Stimulated activated CD4-positive, alpha-beta T cell treated with anti-CD3 and anti-CD28 coated beads, Interleukin-1b, Interleukin-23, amount 100 ng/mL, for 1 hour (primary cell): Measurements from ENCODE around the gene SPAG4.

ENCODE experiments used
- DNase-seq, 2 donors: peaks; one replicate each; pipeline ENCODE4 v3.0.0-alpha.2; 2020; ENCODE audit warnings: low read depth in 2 of 2

SPAG4 gene

DNA sequence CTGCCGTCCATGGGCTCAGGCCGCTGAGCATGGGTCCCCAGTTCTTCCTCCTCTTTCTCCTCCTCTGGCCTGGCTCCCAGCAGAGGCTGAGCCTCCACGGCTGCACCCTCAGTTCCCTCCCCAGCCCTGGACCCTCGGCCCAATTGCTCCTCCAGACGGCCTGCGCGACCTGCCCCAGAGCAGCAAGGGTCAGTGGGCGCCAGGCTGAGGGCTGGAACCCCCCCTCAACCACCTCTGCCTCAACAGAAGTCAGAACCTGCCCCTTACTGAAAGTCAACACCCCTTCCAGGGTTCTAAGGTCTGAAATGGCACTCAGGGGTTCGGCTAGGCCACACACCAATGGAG, 15.9 kb upstream of the SPAG4 start:
- no peak for DNase-seq

DNA sequence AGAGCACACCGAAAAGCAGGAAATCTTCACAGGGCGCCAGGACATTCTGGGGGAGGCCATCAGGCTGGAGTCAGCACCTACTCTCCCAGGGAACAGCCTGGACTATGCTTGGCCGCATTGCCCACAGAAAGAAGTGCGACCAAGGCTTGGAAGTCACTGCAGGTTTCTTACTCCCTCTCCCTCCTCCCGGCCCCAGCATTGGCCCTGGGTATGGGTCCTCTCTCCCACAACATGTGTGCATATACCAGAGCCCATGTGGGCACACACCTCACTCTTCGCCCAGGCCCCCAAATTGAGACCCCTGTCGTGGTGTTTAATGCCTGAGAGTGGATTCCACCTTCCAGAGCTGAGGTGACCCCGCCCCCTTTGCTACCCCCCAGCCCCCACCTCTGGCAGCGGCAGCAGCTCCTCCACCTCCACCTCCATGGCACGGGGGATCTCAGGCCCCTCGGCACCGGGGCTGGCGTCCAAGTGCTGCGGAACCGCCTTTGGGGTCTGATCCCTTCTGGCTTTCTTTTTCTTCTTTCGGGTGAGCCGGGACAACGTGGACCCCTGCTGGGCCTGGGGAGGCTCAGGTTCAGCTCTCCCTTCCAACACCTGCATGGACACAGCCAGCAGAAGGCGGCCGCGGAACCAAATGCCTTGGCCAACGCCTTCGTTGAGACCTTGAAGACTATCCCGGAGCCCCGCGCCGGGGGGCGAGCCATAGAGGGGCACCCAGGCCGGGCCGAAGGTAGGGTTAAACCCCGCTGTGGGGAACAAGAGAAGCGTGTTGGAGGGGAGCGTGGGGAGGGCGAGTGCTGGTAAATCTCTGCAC, 15.2 kb upstream of the SPAG4 start:
- DNase-seq = no peak

DNA sequence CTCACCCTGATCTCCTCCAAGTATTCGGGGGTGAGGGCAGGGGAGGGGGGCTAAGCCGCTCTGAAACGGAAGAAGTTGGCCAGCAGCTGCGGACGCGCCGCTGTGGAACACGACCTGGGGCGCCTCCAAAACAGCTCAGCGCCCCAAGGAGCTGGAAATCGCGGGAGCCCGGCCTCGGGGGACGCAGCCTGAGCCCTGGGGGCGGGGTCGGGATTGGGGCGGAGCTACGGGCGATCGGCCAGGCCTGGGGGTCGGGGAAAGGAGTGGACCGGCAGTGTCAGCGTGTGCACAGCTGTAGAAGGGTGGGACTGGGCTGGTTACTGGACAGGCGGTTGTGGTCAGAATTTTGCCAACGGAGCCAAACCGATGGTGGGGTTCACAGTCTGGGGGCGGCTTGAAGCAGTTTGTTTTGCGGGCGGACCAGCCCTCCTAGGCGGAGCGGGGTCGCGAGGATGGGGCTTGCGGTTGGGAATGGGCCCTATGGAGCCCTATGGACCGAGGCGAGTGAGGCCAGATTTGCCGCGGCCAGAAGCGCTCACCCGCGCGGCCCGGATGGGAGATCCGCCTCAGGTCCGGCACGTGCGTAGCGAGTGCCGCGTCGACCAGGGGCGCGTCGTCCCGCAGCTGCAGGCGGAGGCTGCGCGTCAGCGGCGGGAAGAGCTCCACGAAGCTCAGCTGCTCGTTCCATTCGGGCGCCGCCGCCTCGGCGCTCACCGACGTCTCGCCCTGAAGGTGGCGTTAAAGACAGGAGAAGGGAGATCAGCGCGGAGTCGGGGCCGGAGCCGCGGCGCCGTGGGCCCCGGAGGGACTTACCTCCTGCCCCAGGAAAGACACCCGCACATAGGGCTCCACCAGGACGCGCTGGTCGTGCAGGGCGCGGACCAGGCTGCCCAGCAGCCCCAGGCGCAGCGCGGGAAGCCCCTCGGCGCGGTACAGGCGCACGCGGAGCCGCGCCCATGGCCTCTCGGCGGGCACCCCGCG, 14.3 kb upstream of the SPAG4 start:
- DNase-seq = peak; percentile 34 to 52

DNA sequence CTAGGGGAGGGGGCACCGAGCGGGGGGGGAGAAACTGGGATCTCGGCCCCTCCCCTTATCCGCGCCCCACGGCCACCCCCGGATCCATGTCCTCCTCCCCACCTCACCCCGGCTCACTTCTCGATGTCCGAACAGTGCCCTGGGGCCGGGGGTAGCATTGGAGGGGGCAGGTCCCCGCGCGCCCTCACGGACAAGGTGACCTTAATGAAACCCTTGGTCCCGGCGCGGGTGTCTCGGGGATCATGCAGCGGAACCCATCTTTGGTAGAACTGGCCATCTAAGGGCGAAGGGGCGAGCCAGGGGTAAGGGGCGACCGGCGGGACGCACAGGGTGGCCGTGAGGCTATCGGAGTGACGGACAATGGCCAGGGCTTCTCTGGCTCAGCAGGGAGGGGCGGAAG, 13.6 kb upstream of the SPAG4 start:
- DNase-seq = no peak

DNA sequence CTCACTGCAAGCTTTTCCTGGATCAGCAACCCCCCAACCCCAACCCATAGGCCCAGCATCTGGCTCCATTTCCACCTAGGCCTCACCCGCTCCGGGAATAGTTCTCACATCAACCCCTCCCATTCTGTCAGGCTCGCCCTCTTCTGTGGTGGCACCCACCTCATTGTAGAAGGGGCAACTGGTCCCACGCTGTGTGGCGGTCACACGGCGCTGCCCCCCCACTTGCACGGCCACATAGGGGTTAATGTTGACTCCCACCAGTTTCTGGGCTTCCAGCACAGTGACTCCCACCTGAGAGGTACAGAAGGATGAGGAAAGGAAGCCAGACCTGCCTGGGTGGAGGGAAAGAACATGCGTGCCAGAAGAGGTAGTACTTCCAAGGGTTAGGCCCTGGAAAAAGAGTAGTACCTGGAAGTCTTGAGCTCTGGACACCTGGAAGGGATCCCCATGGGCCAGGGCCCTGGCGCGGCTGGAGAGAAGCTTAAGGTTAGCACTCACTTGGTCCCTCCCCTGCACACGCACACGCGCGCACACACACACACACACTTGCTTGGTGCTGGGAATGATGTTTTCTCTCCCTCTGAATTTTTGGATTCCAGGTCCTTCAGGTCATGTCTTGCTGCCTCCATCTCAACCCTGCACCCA, 12.7 kb upstream of the SPAG4 start:
- DNase-seq = no peak

DNA sequence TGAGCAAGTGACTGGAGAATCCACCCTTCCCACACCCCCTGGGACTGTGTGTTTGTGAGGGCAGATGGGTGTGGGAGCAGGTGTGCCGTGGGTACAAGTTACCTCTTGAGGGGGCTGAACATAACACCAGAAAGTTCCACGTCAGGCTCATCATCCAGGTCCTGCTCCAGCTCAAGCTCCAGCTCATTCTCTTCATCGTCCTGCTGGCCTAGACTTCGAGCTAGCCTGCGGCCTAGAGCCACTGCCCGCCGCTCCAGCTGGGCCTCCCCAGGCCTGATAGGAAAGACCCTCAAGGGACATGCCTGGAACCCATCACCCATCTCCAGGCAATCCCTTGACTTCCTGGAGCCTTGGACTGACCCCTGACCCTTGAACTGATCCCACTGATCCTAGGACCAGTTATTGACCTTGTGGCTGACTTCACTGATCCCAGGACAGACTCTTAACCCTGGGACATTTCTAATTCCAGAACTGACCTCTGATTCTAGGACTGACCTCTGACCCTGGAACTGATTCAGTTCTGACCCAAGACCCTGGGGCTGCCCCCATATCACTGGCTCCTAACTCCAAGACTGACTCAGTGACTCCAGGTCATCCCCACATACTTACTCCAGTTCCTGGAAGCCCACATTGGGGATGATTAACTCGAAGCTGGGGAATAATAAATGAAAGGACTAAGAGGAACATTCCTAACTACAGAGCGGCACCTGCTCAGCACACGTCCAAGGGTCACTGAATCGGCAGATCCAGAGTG, 11.8 kb upstream of the SPAG4 start:
- DNase-seq = no peak

DNA sequence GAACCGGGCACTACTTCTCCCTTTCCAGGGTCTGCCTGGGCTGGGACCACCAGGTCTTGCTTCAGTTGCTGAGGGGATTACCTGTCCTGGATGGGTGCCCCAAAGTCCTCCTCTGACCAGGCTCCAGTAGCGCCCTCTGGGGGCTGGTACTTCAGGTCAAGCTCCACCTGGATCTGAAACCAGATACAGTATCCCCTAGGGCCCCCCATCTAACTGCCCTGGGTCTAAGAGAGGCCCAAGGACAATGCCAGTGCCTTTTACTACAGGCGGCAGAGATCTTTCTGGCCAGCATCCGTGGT, 11.2 kb upstream of the SPAG4 start:
- DNase-seq = no peak

DNA sequence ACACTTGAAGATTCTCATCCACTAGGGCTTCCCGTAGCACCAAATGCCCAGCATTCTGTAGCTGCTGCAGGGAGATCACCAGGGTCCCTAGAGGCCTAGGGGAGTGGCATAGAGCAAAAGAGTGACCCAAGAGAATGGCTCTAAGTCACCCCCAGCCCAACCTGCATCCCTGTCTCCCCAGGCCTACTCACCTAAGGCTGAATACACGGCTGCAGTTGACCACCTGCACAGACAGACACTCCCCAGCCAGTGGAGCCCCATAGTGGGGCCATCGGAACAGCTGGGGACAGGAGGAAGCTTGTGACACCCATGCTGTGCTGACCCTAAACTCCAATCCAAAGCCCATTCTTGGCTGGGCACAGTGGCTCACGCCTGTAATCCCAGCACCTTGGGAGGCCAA, 9.5 kb upstream of the SPAG4 start:
- DNase-seq = no peak

DNA sequence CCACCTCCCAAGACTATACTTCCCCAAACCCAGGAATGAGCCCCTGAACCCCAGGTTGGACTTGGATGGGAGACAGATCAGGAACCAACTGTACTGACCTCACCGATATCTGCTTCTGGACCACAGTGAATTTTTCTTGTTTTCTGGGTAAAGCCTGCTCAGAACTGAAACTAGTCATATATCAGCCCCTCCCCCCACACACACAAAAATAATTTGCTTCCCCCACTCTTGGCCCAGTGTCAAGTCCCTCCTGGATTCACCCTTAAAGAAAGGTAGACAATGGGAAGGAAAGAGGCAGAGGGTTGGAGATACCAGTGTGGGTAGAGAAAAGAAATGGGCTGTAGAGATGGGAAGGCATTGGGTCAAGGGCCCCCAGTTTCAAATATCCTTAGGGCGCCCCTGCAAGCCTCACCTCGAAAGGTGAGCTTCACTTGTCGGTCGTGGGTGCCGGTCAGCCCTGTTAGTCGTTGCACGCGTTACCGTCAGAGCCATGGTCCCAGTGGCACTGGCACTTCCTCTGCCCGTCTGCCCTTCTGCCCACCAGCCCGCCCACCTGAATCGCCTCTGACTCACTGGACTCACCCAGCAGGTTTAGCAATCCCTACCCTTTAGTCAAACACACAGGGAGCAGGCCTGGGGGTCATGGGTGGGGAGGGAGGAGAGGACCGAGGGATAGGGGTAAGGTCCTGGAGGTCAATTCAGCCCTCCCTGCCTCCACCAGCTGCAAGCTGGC, 8.5 kb upstream of the SPAG4 start:
- DNase-seq = no peak

DNA sequence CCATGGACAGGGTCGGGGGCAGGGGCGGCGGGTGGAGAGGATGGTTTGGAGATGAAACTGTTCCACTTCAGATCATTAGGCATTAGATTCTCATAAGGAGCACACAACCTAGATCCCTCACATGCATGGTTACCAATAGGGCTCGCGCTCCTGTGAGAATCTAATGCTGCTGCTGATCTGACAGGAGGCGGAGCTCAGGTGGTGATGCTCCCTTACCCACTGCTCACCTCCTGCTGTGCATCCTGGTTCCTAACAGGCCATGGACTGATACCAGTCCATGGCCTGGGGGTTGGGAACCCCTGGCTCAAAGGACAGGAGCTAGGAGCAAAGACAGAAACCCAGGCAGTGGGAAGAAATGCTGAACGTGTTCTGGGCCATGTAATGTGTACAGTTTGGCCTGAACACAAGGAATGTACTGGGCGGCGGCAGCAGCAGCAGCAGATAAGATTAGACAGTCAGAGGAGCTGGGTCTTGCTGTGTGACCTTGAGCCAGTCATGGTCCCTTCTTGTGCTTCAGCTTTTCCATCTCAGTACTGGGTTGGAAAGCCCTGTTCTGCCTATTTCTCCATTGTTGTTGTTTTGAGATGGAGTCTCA, 4.7 kb upstream of the SPAG4 start:
- DNase-seq = no peak

DNA sequence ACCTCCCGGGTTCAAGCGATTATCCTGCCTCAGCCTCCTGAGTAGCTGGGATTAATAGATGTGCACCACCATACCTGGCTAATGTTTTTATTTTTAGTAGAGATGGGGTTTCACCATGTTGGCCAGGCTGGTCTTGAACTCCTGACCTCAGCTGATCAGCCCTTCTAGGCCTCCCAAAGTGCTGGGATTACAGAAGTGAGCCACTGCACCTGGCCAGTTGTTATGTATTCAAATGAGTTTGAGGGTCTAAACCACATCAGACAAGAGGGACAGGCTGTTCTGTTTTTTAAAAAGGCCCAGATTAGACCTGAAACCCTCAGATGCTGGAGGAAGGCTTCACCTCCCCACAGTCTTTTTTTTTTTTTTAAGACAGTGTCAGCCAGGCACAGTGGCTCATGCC, 4.1 kb upstream of the SPAG4 start:
- no peak for DNase-seq

DNA sequence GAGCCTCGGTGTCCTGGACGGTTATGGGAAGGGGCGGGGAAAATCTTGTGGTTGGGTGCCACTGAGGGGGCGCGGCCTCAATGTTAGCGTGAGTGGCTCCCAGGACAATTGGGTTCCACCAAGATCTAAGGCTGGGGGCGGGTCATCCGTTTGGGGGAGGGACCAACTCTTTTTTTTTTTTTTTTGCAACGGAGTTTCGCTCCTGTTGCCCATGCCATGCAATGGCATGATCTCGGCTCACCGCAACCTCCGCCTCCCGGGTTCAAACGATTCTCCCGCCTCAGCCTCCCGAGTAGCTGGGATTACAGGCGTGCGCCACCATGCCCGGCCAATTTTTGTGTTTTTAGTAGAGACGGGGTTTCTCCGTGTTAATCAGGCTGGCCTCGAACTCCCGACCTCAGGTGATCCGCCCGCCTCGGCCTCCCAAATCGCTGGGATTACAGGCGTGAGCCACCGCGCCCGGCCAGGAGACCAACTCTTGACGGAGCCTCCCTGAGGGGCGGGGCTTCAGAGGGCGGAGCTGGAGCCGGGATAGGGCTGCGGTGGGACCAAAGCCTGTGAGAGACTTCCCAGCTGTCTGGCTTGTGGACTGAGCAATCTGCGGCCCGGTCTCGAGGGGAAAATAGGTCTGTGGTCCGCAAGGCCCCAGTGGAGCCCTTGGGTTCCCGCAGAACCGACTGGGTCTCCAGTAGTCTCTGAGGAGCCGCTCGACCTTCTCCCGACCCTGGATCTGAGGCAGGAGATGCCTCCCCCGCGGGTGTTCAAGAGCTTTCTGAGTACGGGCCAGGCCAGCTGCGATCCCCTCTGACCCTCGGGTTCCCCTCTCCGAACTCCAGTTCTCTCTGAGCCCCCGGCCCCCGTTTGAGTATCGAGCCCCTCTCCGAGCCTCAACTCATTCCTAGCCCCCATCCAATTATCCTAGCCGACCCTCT, 1.1 kb downstream of the SPAG4 start:
- DNase-seq = no peak

DNA sequence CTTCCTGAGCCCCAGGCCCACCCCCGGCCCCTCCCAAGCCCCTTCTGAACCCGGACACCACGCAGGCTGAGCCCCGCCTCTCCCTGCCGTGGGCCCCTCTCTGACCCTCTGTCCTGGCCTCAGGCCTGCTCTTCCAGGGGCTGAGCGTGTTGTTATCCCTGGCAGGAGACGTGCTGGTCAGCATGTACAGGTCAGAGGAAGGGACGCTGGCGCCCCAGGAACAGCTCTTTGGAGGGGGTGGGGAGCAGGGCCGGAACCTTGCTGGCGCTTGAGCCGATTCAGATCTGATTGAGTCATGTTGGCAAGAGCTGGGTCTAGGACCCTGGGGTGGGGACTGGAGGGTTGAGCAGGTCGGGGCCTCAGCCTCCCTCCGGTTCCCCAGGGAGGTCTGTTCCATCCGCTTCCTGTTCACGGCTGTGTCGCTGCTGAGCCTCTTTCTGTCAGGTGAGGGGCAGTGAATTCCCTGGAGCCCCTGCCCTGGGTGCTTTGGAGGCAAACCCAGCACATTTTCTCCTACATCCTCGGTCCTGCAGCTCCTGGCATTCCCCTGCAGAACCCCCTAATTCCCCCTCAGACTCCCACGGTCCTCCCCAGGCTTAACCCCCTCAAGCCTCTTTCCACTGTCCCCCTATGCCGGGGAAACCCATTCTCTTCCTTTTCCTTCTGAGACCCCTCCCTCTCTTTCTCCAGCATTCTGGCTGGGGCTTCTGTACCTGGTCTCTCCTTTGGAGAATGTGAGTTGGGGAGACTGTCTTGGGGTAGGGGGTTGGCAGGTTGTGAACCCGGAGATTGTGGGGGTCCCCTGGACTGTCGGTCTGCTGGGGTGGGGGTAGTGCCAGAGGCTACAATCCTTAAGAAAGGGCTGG, 2.0 kb downstream of the SPAG4 start:
- DNase-seq = no peak

DNA sequence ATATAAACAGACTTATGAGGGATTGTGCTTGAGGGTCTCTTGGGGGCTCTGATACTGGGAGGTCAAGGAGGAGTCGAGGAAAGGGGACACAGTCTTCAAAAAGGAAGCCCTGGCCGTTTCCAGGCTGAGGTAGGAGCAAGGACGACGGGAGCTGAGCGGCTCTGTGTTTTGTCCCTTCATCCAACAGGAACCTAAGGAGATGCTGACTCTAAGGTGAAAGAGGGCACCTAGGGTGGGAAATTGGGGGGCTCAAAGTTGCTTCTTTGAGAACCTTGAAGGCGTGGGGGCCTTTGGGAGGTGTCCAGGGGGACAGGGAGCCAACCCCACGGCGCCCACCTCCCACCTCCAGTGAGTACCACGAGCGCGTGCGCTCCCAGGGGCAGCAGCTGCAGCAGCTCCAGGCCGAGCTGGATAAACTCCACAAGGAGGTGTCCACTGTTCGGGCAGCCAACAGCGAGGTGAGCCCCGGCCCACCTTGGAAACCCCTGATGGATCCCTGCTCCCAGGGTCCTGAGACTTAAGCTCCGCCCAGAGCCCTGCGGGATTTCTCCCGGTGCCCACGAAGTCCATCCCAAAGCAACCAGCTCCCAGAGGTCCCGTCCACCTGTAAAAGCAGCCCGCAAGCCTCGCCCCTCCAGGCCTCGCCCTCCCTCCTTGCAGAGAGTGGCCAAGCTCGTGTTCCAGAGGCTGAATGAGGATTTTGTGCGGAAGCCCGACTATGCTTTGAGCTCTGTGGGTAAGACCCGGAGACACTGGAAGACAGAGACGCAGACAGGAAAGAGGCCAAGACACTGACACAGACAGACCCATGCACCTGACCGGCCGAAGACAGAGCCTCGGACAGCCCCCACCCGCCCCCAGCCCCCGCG, 2.9 kb downstream of the SPAG4 start:
- DNase-seq = no peak

DNA sequence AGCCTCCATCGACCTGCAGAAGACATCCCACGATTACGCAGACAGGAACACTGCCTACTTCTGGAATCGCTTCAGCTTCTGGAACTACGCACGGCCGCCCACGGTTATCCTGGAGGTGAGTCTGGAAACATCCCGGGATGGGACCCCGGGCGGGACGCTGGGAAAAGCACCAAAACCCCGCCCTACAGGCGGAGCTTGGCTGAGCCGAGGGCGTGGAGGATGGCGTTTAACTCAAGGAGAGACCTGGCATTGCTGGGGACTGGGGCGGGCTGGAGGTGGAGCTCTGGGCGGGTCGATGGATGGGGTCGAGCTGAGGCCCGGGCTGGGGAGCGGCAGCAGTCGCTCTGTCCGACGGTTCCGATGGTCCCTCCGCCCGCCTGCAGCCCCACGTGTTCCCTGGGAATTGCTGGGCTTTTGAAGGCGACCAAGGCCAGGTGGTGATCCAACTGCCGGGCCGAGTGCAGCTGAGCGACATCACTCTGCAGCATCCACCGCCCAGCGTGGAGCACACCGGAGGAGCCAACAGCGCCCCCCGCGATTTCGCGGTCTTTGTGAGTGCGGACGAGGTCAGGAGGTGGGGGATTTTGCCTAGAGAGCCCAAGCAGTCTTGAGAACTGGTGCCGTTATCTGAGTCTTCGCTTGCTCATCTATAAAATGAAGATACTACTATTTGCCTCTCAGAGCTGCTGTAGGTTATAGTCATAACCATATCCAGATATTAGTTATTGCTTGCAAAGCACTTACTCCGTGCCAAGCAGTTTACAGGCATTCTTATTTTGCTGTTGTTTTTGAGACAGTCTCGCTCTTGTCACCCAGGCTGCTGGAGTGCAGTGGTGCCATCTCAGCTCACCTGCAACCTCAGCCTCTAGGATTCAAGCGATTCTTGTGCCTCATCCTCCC, 3.8 kb downstream of the SPAG4 start:
- DNase-seq = peak; percentile 31 to 65

DNA sequence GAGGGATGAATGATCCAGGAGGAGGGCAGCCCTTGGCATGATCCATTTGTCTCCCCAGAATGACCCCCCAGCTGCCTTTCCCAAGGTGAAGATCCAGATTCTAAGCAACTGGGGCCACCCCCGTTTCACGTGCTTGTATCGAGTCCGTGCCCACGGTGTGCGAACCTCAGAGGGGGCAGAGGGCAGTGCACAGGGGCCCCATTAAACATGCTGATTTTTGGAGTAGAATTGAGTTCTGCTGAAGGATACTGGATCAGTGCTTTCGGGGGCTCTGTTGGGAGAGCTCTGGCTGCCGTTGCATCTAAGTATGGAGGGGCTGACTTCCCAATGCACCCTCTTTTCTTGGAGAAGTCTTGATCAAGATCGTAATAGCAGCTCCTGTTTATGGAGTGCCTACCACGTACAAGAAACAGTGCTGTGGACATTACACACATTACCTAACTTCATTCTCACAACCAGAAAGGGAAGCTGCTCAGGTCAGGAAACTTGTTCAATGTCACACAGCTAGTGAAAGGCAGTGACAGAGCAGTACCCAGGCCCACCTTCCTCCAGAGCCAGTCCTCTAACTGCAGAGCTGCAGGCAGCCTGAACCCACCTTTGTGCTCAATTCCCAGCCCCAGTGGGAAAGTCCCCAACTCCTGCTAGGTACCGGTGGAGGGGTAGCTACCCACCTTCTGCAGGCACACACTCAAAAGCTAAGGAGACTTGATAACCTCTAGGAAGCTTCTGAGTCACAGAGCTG, 5.4 kb downstream of the SPAG4 start:
- no peak for DNase-seq
